Measurements from ENCODE around the gene OR51S1. TPM values are rescaled to one million over a fixed set of nuclear protein-coding genes. Genes with fewer than 3 reads are reported as not detected.

OR51S1 gene, protein sequence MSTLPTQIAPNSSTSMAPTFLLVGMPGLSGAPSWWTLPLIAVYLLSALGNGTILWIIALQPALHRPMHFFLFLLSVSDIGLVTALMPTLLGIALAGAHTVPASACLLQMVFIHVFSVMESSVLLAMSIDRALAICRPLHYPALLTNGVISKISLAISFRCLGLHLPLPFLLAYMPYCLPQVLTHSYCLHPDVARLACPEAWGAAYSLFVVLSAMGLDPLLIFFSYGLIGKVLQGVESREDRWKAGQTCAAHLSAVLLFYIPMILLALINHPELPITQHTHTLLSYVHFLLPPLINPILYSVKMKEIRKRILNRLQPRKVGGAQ
- polyA plus RNA-seq (2013, experiment 1 of 4), result not detected
- not detected for polyA plus RNA-seq (2013, experiment 2 of 4)
- polyA plus RNA-seq (2013, experiment 3 of 4), result not detected
- polyA plus RNA-seq (2013, experiment 4 of 4), result not detected

DNA sequence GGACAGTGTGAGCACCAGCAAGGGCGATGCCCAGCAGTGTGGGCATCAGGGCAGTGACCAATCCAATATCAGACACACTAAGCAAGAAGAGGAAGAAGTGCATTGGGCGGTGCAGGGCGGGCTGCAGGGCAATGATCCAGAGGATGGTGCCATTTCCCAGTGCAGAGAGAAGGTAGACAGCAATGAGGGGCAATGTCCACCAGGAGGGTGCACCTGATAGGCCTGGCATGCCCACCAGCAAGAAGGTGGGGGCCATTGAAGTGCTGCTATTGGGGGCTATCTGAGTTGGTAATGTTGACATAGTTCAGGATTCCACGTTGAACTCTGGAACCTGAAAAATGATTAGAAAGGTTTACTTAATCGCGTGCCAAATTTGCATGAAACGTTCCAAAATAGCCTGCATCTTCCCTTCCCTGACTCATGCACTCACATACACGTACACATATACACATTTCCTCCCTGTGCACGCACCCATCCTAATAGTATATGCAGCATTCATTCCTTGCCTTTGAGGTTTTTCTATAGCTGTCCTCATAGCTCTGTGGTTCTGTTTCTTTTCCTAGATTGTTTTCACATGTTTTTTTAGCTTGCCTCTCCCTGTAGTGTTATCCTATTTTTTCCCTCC, at the start of gene OR51S1:
TSS of gene OR51S1 (minus strand) at position 301 of the 625 bp plus-strand sequence. CDS start at position 301, 0 bp downstream.
- H3K4me3 ChIP-seq (ENCODE audit: insufficient read depth, low read depth, low read length), result no peak within 1 kb of the TSS

DNA sequence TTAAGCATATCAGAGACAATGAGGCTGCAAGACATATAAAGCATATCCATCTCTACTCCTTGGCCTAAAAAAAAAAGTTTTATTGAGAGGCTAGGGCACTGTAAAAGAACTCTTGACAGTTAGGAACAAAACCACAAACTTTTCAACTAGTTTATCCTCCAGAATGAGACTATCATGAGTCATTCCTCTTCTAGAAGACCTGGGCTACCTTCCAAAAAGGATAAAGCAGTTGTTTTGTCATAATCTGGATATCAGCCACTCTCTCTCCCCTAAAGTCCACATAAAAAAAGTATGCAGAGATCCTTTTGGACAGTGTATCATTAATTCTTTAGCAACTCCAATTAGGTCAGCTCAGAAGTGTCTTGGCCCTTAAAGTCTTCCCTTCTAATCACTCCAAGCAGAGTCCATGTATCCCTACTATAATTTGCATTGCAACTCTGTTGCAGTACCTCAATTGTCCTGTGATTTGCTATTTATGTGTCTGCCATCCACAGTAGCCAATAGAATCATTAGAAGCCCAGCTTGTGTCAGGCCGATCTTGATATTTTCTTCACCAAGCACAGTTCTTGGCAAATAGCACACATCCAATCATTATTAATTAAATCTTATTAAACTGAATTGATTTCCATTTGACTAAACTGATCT, 43.1 kb upstream of the OR51S1 start:
- H3K4me1 ChIP-seq (ENCODE audit: control insufficient read depth, insufficient read depth, low read length), result no peaks in the 10 kb centered on the region
- H3K27ac ChIP-seq (ENCODE audit: insufficient read depth, low read depth, low read length, poor library complexity, severe bottlenecking), result no peak overlapping the region
- no peaks in the 10 kb centered on the region for H3K27me3 ChIP-seq (ENCODE audit: control insufficient read depth, insufficient read depth, low read length, poor library complexity, severe bottlenecking)
- H3K36me3 ChIP-seq (ENCODE audit: control insufficient read depth, insufficient read depth, low read length), result no peaks in the 10 kb centered on the region
- no peaks in the 10 kb centered on the region for H3K9me3 ChIP-seq (ENCODE audit: control insufficient read depth, low read length)
- WGBS, 2 experiments, result 92 to 100% methylated on average over 1 of the region's 1 CpG
- H3K4me3 ChIP-seq (ENCODE audit: insufficient read depth, low read depth, low read length), result no peak overlapping the region

More for the DNA sequence above, at the start of gene OR51S1:
- WGBS, 2 experiments, result 95% methylated on average over 9 of the region's 9 CpGs
- H3K27me3 ChIP-seq (ENCODE audit: control insufficient read depth, insufficient read depth, low read length, poor library complexity, severe bottlenecking), result no peaks in the 10 kb centered on the region
- H3K9me3 ChIP-seq (ENCODE audit: control insufficient read depth, low read length), result no peaks in the 10 kb centered on the region
- H3K27ac ChIP-seq (ENCODE audit: insufficient read depth, low read depth, low read length, poor library complexity, severe bottlenecking), result no peak within 1 kb of the TSS
- H3K4me1 ChIP-seq (ENCODE audit: control insufficient read depth, insufficient read depth, low read length), result no peaks in the 10 kb centered on the region
- H3K36me3 ChIP-seq (ENCODE audit: control insufficient read depth, insufficient read depth, low read length), result no peaks in the 10 kb centered on the region

DNA sequence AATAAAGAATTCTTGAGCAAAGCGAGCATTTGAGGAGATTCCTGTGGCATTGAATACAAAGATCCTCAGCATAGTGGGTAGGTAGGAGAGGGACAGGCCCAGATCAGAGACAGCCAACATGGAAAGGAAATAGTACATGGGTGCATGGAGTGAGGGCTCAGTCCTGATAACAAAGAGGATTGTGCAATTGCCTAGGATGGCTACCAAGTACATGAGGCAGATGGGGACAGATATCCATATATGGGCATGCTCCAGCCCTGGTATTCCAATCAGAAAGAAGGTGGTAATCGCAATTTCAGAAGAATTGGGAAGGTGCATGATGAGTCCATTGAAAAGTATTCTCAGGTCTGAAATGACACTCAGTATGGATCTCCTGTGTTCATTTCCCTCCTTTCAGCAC, 41.3 kb upstream of the OR51S1 start:
- no peaks in the 10 kb centered on the region for H3K4me1 ChIP-seq (ENCODE audit: control insufficient read depth, insufficient read depth, low read length)
- H3K9me3 ChIP-seq (ENCODE audit: control insufficient read depth, low read length), result no peaks in the 10 kb centered on the region
- H3K27me3 ChIP-seq (ENCODE audit: control insufficient read depth, insufficient read depth, low read length, poor library complexity, severe bottlenecking), result no peaks in the 10 kb centered on the region
- H3K36me3 ChIP-seq (ENCODE audit: control insufficient read depth, insufficient read depth, low read length), result no peaks in the 10 kb centered on the region
- H3K27ac ChIP-seq (ENCODE audit: insufficient read depth, low read depth, low read length, poor library complexity, severe bottlenecking), result no peak overlapping the region
- 95 to 97% methylated on average over 2 of the region's 2 CpGs for WGBS, 2 experiments
- H3K4me3 ChIP-seq (ENCODE audit: insufficient read depth, low read depth, low read length), result no peak overlapping the region

DNA sequence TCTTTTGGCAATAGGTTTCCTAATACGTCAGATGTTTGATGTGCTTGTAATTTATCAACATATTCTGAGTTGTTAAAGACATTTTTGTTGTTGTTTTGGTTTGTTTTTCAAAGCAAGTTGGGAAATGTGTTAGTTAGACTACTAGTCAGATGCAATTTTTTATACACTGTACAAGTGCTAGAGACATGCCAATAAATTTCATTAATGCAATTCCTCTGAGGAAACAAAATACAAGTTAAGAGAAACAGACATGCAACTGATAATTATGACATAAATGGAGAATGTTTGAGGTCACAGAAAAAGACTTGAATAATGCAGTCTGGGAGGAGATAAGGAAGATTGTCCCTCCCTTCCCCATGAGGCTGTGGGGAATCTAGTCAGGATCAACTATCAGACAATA, 38.6 kb upstream of the OR51S1 start:
- Histone ChIP-seq H3K27ac (ENCODE audit: insufficient read depth, low read depth, low read length, poor library complexity, severe bottlenecking) (no peak overlapping the region), H3K36me3 (ENCODE audit: control insufficient read depth, insufficient read depth, low read length) (no peaks in the 10 kb centered on the region), H3K27me3 (ENCODE audit: control insufficient read depth, insufficient read depth, low read length, poor library complexity, severe bottlenecking) (no peaks in the 10 kb centered on the region), H3K9me3 (ENCODE audit: control insufficient read depth, low read length) (no peaks in the 10 kb centered on the region), H3K4me3 (ENCODE audit: insufficient read depth, low read depth, low read length) (no peak overlapping the region), H3K4me1 (ENCODE audit: control insufficient read depth, insufficient read depth, low read length) (no peaks in the 10 kb centered on the region)
- WGBS, 2 experiments, result 0% methylated on average over 1 of the region's 1 CpG; no CpG with 5 or more reads in 1 of the 2 experiments

DNA sequence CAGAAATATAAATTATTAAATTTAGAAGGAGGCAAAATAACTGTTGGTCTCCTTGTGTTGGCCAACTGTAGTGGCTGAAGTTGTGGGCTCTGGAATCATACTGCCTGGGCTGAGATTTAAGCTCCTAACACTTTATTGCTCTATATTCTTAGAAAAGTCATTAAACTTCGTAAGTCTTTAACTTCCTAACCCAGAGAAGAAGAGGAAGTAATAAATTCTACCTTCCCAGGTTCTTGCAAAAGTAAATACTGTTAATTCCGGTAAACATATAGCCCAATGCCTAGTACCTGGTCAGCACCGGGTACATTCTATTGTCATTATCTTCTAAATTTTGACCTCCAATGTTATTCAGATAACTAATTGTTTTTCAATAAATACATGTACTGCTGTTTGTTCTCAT, 37.2 kb upstream of the OR51S1 start:
- no peaks in the 10 kb centered on the region for H3K36me3 ChIP-seq (ENCODE audit: control insufficient read depth, insufficient read depth, low read length)
- no peaks in the 10 kb centered on the region for H3K9me3 ChIP-seq (ENCODE audit: control insufficient read depth, low read length)
- no peaks in the 10 kb centered on the region for H3K4me1 ChIP-seq (ENCODE audit: control insufficient read depth, insufficient read depth, low read length)
- H3K27me3 ChIP-seq (ENCODE audit: control insufficient read depth, insufficient read depth, low read length, poor library complexity, severe bottlenecking), result no peaks in the 10 kb centered on the region
- no peak overlapping the region for H3K4me3 ChIP-seq (ENCODE audit: insufficient read depth, low read depth, low read length)
- H3K27ac ChIP-seq (ENCODE audit: insufficient read depth, low read depth, low read length, poor library complexity, severe bottlenecking), result no peak overlapping the region
- 91 to 96% methylated on average over 3 of the region's 3 CpGs for WGBS, 2 experiments

DNA sequence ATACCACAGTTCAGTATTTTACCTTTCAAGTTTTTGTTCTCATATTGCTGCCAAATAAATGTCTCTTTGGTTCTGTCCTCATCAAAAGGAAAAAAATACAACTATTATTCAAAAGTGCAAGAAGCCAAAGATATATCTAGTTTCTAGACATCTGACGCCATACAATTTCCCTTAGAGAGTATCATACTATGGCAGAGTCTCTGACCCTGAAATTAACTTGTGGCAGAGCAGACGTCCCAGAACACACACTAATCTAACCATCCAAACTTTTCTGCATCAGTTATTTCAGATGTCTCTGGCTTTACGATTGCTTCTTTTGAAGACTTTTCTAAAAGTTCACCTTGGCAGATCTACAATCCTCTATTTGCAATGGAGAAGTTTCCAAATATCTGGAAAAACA, 35.4 kb upstream of the OR51S1 start:
- Histone ChIP-seq H3K36me3 (ENCODE audit: control insufficient read depth, insufficient read depth, low read length) (no peaks in the 10 kb centered on the region), H3K27me3 (ENCODE audit: control insufficient read depth, insufficient read depth, low read length, poor library complexity, severe bottlenecking) (no peaks in the 10 kb centered on the region), H3K4me3 (ENCODE audit: insufficient read depth, low read depth, low read length) (no peak overlapping the region), H3K4me1 (ENCODE audit: control insufficient read depth, insufficient read depth, low read length) (no peaks in the 10 kb centered on the region), H3K9me3 (ENCODE audit: control insufficient read depth, low read length) (no peaks in the 10 kb centered on the region), H3K27ac (ENCODE audit: insufficient read depth, low read depth, low read length, poor library complexity, severe bottlenecking) (no peak overlapping the region)
- WGBS, 2 experiments, result 96 to 97% methylated on average over 3 of the region's 3 CpGs

DNA sequence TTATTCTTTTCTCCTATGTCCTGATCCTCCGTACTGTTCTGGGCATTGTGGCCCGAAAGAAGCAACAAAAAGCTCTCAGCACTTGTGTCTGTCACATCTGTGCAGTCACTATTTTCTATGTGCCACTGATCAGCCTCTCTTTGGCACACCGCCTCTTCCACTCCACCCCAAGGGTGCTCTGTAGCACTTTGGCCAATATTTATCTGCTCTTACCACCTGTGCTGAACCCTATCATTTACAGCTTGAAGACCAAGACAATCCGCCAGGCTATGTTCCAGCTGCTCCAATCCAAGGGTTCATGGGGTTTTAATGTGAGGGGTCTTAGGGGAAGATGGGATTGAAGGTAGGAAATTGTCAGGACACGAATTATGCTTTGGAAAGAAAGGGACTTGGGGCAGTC, 33.5 kb upstream of the OR51S1 start:
- Histone ChIP-seq H3K27ac (ENCODE audit: insufficient read depth, low read depth, low read length, poor library complexity, severe bottlenecking) (no peak overlapping the region), H3K4me1 (ENCODE audit: control insufficient read depth, insufficient read depth, low read length) (no peaks in the 10 kb centered on the region), H3K27me3 (ENCODE audit: control insufficient read depth, insufficient read depth, low read length, poor library complexity, severe bottlenecking) (no peaks in the 10 kb centered on the region), H3K4me3 (ENCODE audit: insufficient read depth, low read depth, low read length) (no peak overlapping the region), H3K9me3 (ENCODE audit: control insufficient read depth, low read length) (no peaks in the 10 kb centered on the region), H3K36me3 (ENCODE audit: control insufficient read depth, insufficient read depth, low read length) (no peaks in the 10 kb centered on the region)
- WGBS, 2 experiments, result 94 to 96% methylated on average over 5 of the region's 5 CpGs

DNA sequence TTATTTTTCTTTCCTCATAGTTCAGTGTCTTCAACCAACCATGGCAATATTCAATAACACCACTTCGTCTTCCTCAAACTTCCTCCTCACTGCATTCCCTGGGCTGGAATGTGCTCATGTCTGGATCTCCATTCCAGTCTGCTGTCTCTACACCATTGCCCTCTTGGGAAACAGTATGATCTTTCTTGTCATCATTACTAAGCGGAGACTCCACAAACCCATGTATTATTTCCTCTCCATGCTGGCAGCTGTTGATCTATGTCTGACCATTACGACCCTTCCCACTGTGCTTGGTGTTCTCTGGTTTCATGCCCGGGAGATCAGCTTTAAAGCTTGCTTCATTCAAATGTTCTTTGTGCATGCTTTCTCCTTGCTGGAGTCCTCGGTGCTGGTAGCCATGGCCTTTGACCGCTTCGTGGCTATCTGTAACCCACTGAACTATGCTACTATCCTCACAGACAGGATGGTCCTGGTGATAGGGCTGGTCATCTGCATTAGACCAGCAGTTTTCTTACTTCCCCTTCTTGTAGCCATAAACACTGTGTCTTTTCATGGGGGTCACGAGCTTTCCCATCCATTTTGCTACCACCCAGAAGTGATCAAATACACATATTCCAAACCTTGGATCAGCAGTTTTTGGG, 33.0 kb upstream of the OR51S1 start, which contains the start of gene OR51T1:
TSS of gene OR51T1 (plus strand) at position 41 of the 641 bp plus-strand sequence. CDS start at position 41, 0 bp downstream.
- H3K4me3 ChIP-seq (ENCODE audit: insufficient read depth, low read depth, low read length), result no peak within 1 kb of the TSS
- no peaks in the 10 kb centered on the region for H3K9me3 ChIP-seq (ENCODE audit: control insufficient read depth, low read length)
- H3K36me3 ChIP-seq (ENCODE audit: control insufficient read depth, insufficient read depth, low read length), result no peaks in the 10 kb centered on the region
- no peaks in the 10 kb centered on the region for H3K4me1 ChIP-seq (ENCODE audit: control insufficient read depth, insufficient read depth, low read length)
- H3K27me3 ChIP-seq (ENCODE audit: control insufficient read depth, insufficient read depth, low read length, poor library complexity, severe bottlenecking), result no peaks in the 10 kb centered on the region
- WGBS, 2 experiments, result 89 to 90% methylated on average over 8 of the region's 8 CpGs
- H3K27ac ChIP-seq (ENCODE audit: insufficient read depth, low read depth, low read length, poor library complexity, severe bottlenecking), result no peak within 1 kb of the TSS

DNA sequence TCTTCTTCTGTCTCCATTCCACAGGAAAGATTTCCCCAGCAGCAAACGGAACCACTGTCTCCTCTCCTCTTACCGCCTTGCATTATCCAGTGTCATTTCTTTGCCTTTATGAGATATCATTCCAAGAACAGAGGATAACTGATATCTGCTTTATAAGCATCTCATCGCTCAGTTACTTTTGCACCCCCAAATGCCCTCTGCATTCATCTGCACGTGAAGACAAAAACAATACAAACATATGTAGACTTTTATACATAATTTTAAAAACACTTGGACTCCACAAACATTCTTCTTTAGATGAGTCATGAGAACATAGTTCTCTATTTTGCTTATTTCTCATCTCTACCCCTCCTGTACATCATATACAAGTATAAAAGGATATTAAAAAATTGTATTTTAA, 32.2 kb upstream of the OR51S1 start:
- Histone ChIP-seq H3K36me3 (ENCODE audit: control insufficient read depth, insufficient read depth, low read length) (no peaks in the 10 kb centered on the region), H3K27ac (ENCODE audit: insufficient read depth, low read depth, low read length, poor library complexity, severe bottlenecking) (no peak overlapping the region), H3K27me3 (ENCODE audit: control insufficient read depth, insufficient read depth, low read length, poor library complexity, severe bottlenecking) (no peaks in the 10 kb centered on the region), H3K4me1 (ENCODE audit: control insufficient read depth, insufficient read depth, low read length) (no peaks in the 10 kb centered on the region), H3K4me3 (ENCODE audit: insufficient read depth, low read depth, low read length) (no peak overlapping the region), H3K9me3 (ENCODE audit: control insufficient read depth, low read length) (no peaks in the 10 kb centered on the region)
- WGBS, 2 experiments, result 91 to 96% methylated on average over 4 of the region's 4 CpGs

DNA sequence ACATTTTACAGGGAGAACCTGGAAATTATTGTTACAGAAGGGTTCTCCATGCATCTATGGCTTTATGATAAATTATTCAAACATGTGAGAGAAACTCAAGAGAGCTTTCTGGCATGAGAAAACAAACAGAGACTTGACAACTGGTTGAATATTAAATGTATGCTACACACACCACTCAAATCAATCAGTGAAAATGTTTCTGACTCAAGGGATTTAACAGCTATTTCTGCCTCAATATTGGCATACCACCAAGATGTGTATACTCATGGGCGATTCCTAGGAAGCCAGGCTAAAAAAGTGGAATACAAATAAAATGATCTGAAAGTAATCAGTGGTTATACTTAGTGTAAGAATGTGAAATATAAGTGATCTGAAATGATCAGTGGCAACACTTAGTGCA, 16.8 kb upstream of the OR51S1 start:
- H3K27ac ChIP-seq (ENCODE audit: insufficient read depth, low read depth, low read length, poor library complexity, severe bottlenecking), result no peak overlapping the region
- H3K4me3 ChIP-seq (ENCODE audit: insufficient read depth, low read depth, low read length), result no peak overlapping the region
- H3K9me3 ChIP-seq (ENCODE audit: control insufficient read depth, low read length), result peaks cover 2% of the 10 kb centered on the region
- no peaks in the 10 kb centered on the region for H3K36me3 ChIP-seq (ENCODE audit: control insufficient read depth, insufficient read depth, low read length)
- no peaks in the 10 kb centered on the region for H3K4me1 ChIP-seq (ENCODE audit: control insufficient read depth, insufficient read depth, low read length)
- H3K27me3 ChIP-seq (ENCODE audit: control insufficient read depth, insufficient read depth, low read length, poor library complexity, severe bottlenecking), result no peaks in the 10 kb centered on the region
- 88 to 93% methylated on average over 1 of the region's 1 CpG for WGBS, 2 experiments
